H1 (cell line): Measurements from ENCODE around the gene TTC24. TPM values are rescaled to one million over a fixed set of nuclear protein-coding genes. Genes with fewer than 3 reads are reported as not detected.

Experiments used
- EP300 ChIP-seq, 2 experiments: IDR thresholded peaks; 1 replicate in 1 of 2; 2 replicates in 1 of 2; pipeline ENCODE4 v1.6.1; 2011 to 2012; ENCODE audit warnings: low read depth in 2 of 2, low read length in 2 of 2, mild to moderate bottlenecking in 2 of 2, borderline replicate concordance in 1 of 2, inconsistent platforms in 1 of 2, moderate library complexity in 1 of 2
- RAD21 ChIP-seq, 2 experiments: IDR thresholded peaks in 1 of 2; conservative IDR thresholded peaks in 1 of 2; 2 replicates each; pipeline ENCODE4 v1.6.1; 2011; ENCODE audit warnings: low read depth in 2 of 2, low read length in 2 of 2, improper control_type of control experiment in 1 of 2, inconsistent platforms in 1 of 2, mild to moderate bottlenecking in 1 of 2, moderate library complexity in 1 of 2
- polyA plus RNA-seq, 7 experiments: library from polyadenylated mRNA; depleted of rRNA in 3 of 7; stranded (reverse) in 5 of 7; unstranded in 2 of 7; fragments of >200 nt in 5 of 7; fragments of 200-250 nt in 2 of 7; gene quantifications; 1 replicate in 5 of 7; 2 replicates in 1 of 7; 4 replicates in 1 of 7; pipeline versions ENCODE4 v1.2.1 to v1.2.3, GENCODE V29; 2011 to 2013; ENCODE audit warnings: missing spikeins in 2 of 7, mixed read lengths in 2 of 7
- total RNA-seq: library from RNA; stranded (reverse); fragmentation: NEBNext Ultra II Directional; extraction: Animal tissue kit (Norgen Biotek cat#: 25700); gene quantifications from 2 replicates; pipeline ENCODE4 v1.2.1, GENCODE V29; 2021
- TF ChIP-seq, protein P1 (sequence below): IDR thresholded peaks from 2 replicates; pipeline ENCODE4 v1.6.1; 2012; ENCODE audit warnings: low read length, inconsistent platforms
- TF ChIP-seq, protein P2 (sequence below): IDR thresholded peaks from 2 replicates; pipeline ENCODE4 v1.6.1; 2012; ENCODE audit warnings: inconsistent platforms

Gene TTC24
- total and polyA plus RNA-seq, 2 of the 8 experiments (the other 6 are each of a cell fraction or from before 2014, with no cell fraction given), result 0.08 TPM; not detected in 1

DNA sequence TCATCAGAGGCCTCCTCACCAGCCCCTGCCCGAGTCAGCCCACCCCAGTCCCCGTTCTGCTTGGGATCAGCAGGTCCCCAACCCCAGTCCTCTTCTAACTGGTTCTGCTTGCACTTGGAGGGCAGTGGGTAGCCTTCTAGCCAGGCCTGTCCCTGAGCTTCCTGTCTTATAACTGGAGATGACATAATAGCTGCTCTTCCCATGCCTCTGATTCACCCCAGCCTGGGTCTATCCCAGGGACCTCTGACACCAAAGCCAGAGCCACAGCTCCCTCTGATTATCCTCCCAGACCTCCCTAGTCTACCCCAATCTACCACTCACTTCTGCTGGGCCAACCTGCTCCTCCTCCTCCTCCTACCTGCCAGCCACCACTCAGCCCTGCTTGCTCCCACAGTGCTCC, 38.6 kb upstream of the TTC24 start (continued):
- TF ChIP-seq, protein P1, sequence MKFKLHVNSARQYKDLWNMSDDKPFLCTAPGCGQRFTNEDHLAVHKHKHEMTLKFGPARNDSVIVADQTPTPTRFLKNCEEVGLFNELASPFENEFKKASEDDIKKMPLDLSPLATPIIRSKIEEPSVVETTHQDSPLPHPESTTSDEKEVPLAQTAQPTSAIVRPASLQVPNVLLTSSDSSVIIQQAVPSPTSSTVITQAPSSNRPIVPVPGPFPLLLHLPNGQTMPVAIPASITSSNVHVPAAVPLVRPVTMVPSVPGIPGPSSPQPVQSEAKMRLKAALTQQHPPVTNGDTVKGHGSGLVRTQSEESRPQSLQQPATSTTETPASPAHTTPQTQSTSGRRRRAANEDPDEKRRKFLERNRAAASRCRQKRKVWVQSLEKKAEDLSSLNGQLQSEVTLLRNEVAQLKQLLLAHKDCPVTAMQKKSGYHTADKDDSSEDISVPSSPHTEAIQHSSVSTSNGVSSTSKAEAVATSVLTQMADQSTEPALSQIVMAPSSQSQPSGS, result no peak
- TF ChIP-seq, protein P2, sequence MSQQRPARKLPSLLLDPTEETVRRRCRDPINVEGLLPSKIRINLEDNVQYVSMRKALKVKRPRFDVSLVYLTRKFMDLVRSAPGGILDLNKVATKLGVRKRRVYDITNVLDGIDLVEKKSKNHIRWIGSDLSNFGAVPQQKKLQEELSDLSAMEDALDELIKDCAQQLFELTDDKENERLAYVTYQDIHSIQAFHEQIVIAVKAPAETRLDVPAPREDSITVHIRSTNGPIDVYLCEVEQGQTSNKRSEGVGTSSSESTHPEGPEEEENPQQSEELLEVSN, result no peak
- TF ChIP-seq EP300 (IDR thresholded peaks at IDR 0.05; ENCODE audit: borderline replicate concordance in 1 of 2, low read depth in 2 of 2, low read length in 2 of 2) (no peak), RAD21 (IDR thresholded peaks at IDR 0.05 in 1 of 2, conservative IDR thresholded peaks at IDR 0.05 in 1 of 2; ENCODE audit: low read depth in 2 of 2, low read length in 2 of 2) (no peak)
